K562 (cell line): ENCODE data around the gene IRS2. TPM values are rescaled to one million over a fixed set of nuclear protein-coding genes. Genes with fewer than 3 reads are reported as not detected.

Experiments used
- CBFB ChIP-seq: sonication (generic); formaldehyde crosslinking; IDR thresholded peaks from 2 replicates; pipeline ENCODE4 v1.4.0; 2020; ENCODE audit warnings: mild to moderate bottlenecking, missing genetic modification reagents
- CBX5 ChIP-seq: IDR thresholded peaks from 2 replicates; pipeline ENCODE4 v1.6.1; 2014; ENCODE audit warnings: low read depth, borderline replicate concordance
- RFX5 ChIP-seq: IDR thresholded peaks from 2 replicates; pipeline ENCODE4 v1.6.1; 2011; ENCODE audit warnings: low read depth, mild to moderate bottlenecking, improper control_type of control experiment, low read length
- TCF7 ChIP-seq: sonication (generic); IDR thresholded peaks from 2 replicates; pipeline ENCODE4 v1.6.1; 2016; ENCODE audit warnings: antibody characterized with exemption, borderline replicate concordance
- ZNF140 ChIP-seq: fragments of 250-450 bp; sonication (Bioruptor Pico); IDR thresholded peaks from 2 replicates; pipeline ENCODE4 v1.8.0; 2021; ENCODE audit warnings: moderate library complexity, mild to moderate bottlenecking, inconsistent platforms
- ZNF212 ChIP-seq: fragments of 450-650 bp; formaldehyde crosslinking; IDR thresholded peaks from 2 replicates; pipeline ENCODE4 v1.4.0; 2020; ENCODE audit warnings: mild to moderate bottlenecking
- ZNF436 ChIP-seq: fragments of 250-450, 450-650 bp; sonication (Bioruptor Pico); formaldehyde crosslinking; IDR thresholded peaks from 2 replicates; pipeline ENCODE4 v1.7.0; 2020; ENCODE audit warnings: mild to moderate bottlenecking
- ZNF668 ChIP-seq: fragments of 250-450 bp; sonication (Bioruptor Pico); IDR thresholded peaks from 2 replicates; pipeline ENCODE4 v1.8.0; 2022; ENCODE audit warnings: mild to moderate bottlenecking, inconsistent platforms
- polyA plus RNA-seq, 8 experiments: library from polyadenylated mRNA; depleted of rRNA in 4 of 8; stranded (reverse) in 5 of 8; unstranded in 3 of 8; fragments of >200 nt; fragmentation: Nextera tagmentation in 2 of 8; fragmentation: Illumina TruSeq in 1 of 8; extraction: Ambion mirVana in 2 of 8; extraction: Trizol in 1 of 8; gene quantifications; 2 replicates each; pipeline versions ENCODE4 v1.2.1 to v1.2.3, GENCODE V29; 2011 to 2014; ENCODE audit warnings: inconsistent platforms in 1 of 8, missing spikeins in 1 of 8
- total RNA-seq, 7 experiments: library from RNA; depleted of rRNA in 6 of 7; stranded (reverse); fragments of >200 nt in 6 of 7; fragmentation: Illumina TruSeq in 2 of 7; extraction: Trizol in 2 of 7; gene quantifications; 2 replicates each; pipeline versions ENCODE4 v1.2.1 to v1.2.3, GENCODE V29; 2011 to 2021; ENCODE audit warnings: low replicate concordance in 1 of 7
- TF ChIP-seq, protein P1 (sequence below), 2 experiments: fragments of 450-650 bp in 1 of 2; sonication (generic) in 1 of 2; formaldehyde crosslinking; conservative IDR thresholded peaks; 2 replicates each; pipeline versions ENCODE4 v1.4.0 to v1.8.1; 2020 to 2022; ENCODE audit warnings: mild to moderate bottlenecking in 1 of 2, missing genetic modification reagents in 1 of 2
- TF ChIP-seq, protein P2 (sequence below): fragments of 250-450 bp; sonication (Bioruptor Pico); IDR thresholded peaks from 2 replicates; pipeline ENCODE4 v1.4.0; 2020

IRS2 gene
- total and polyA plus RNA-seq, 9 of the 15 experiments (the other 6 are each of a cell fraction or from before 2014, with no cell fraction given), result 0.36 to 4.6 (median 0.63) TPM

DNA sequence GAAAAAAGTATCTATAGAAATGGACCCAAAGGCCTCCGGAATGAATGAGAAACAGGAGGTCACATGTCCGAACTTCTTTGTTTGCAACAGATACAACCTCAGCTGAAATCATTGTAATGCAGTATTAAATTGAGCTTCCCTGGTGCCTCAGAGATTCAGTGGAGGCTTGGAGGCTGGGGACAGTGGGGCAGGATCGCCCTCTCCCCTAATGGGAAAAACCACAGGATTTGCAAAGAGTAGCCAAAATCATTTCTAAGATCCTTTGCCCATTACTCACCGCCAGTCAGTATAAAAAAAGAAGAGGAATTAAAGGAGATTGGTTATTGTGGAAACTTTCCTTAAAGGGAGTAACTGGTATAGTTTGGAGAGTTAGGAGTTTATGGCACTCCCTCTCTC, 30.4 kb upstream of the IRS2 start (continued):
- no peak for TF ChIP-seq ZNF140 (CRISPR knock-in tag)
- TF ChIP-seq, protein P1, sequence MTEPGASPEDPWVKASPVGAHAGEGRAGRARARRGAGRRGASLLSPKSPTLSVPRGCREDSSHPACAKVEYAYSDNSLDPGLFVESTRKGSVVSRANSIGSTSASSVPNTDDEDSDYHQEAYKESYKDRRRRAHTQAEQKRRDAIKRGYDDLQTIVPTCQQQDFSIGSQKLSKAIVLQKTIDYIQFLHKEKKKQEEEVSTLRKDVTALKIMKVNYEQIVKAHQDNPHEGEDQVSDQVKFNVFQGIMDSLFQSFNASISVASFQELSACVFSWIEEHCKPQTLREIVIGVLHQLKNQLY (CRISPR knock-in tag; conservative IDR thresholded peaks at IDR 0.05), result no peak
- TF ChIP-seq, protein P2, sequence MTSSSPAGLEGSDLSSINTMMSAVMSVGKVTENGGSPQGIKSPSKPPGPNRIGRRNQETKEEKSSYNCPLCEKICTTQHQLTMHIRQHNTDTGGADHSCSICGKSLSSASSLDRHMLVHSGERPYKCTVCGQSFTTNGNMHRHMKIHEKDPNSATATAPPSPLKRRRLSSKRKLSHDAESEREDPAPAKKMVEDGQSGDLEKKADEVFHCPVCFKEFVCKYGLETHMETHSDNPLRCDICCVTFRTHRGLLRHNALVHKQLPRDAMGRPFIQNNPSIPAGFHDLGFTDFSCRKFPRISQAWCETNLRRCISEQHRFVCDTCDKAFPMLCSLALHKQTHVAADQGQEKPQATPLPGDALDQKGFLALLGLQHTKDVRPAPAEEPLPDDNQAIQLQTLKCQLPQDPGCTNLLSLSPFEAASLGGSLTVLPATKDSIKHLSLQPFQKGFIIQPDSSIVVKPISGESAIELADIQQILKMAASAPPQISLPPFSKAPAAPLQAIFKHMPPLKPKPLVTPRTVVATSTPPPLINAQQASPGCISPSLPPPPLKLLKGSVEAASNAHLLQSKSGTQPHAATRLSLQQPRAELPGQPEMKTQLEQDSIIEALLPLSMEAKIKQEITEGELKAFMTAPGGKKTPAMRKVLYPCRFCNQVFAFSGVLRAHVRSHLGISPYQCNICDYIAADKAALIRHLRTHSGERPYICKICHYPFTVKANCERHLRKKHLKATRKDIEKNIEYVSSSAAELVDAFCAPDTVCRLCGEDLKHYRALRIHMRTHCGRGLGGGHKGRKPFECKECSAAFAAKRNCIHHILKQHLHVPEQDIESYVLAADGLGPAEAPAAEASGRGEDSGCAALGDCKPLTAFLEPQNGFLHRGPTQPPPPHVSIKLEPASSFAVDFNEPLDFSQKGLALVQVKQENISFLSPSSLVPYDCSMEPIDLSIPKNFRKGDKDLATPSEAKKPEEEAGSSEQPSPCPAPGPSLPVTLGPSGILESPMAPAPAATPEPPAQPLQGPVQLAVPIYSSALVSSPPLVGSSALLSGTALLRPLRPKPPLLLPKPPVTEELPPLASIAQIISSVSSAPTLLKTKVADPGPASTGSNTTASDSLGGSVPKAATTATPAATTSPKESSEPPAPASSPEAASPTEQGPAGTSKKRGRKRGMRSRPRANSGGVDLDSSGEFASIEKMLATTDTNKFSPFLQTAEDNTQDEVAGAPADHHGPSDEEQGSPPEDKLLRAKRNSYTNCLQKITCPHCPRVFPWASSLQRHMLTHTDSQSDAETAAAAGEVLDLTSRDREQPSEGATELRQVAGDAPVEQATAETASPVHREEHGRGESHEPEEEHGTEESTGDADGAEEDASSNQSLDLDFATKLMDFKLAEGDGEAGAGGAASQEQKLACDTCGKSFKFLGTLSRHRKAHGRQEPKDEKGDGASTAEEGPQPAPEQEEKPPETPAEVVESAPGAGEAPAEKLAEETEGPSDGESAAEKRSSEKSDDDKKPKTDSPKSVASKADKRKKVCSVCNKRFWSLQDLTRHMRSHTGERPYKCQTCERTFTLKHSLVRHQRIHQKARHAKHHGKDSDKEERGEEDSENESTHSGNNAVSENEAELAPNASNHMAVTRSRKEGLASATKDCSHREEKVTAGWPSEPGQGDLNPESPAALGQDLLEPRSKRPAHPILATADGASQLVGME (CRISPR knock-in tag), result no peak
- TF ChIP-seq CBX5, result no peak
- TF ChIP-seq TCF7, result no peak
- TF ChIP-seq ZNF436, result no peak
- TF ChIP-seq ZNF212 (CRISPR knock-in tag), result no peak
- TF ChIP-seq CBFB, result no peak
- TF ChIP-seq RFX5, result no peak
- TF ChIP-seq ZNF668, result no peak
- TF ChIP-seq, all 486 proteins: peak for 0
